ENCODE results near the gene ANK3. TPM values are rescaled to one million over a fixed set of nuclear protein-coding genes. Genes with fewer than 3 reads are reported as not detected.

ANK3 gene
- polyA plus RNA-seq, 4 donors: 115 to 159 (median 141) TPM

DNA sequence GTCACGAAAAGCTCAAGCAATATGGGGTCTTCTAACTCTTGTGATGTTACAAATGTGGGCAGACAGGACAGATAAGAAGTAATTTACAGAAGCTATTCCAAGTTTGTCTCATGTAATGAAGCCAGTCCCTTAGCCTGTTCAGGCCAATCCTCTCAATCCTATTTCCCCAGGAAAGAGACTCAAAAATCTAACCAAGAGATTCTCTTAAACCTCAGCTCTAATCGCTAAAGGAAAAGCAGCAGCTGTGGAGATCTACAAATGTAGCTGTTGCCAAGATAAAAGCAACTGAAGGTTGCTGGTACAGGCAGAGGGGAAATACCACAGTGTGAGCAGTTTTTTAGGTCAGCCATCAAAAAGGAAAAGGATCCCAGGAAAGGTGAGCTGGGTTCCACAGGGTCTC, 39.3 kb downstream of the ANK3 start:
- no peak for DNase-seq (ENCODE audit: low read depth in 4 of 4, low spot score in 2 of 4)

DNA sequence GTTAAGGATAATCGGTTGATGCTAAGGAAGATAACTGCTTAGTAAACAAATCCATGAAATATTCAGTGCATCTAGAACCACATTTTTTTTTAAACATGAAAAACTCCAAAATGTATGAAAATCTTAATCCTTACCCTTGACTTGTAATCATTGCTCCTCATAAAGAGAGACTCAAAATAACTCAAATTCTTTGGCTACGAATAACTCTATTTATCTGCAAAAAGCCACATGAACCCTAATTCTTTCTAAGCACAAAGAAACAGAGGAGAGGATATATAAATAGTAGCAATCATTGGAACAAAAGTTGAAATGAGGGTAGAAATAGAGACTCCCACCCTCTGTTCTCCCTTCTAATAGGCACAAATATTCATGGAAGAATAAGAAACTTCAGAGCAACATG, 40.2 kb downstream of the ANK3 start:
- DNase-seq (ENCODE audit: low read depth in 4 of 4, low spot score in 2 of 4): no peak

DNA sequence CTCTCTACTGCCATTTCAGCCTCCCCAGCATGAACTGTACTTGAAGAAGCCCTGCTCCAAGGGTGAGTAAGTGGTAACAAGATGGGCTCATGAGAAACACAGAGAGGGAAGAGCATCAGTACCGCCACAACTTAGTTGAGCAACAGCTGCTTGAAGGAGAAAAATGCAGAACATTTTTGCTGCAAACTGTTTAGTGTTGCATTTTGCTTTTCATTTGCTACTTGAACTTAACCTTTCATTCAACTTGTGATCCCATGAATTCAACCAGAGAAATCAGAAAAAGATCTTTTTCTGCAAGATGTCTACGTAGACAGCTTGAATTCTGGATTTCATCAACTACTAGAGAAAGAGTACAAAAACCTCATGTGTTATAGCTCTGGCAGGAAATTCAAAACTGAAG, 40.7 kb downstream of the ANK3 start:
- DNase-seq (ENCODE audit: low read depth in 4 of 4, low spot score in 2 of 4): no peak

DNA sequence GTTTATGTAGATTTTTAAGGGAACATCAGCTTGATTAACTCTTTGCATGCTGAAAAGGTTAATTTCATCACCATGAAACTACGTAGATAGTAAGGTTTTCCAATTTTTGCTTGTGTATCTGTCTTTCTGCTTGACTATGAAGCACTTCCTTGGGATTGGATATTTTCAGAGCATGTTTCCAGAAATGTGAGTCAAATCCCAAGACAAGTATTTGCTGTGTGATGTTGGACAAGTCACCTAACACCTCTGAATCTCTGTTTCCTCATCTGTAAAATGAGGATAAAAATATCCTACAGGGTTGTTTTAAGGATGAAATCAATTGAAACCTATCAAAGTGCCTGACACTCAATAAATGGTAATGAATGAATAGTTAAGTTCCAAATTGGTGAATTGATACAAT, 42.4 kb downstream of the ANK3 start:
- no peak for DNase-seq (ENCODE audit: low read depth in 4 of 4, low spot score in 2 of 4)

DNA sequence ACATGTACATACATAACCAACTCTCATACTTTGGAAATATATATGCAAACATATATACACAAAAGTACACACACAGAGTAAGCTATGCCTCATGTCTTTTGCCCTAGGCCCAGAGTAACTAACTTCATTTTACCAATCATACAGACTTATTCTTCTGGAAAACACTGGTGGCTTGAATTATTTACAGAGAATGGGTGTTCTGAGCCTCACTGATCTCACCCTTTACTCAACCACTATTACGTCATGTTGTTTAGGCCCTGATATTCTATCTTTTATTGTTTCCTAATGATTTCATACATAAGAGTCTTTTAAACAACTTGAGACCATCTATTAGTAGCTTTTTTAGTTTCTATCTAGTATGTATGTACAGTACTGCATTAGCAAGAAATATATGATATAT, 43.0 kb downstream of the ANK3 start:
- DNase-seq (ENCODE audit: low read depth in 4 of 4, low spot score in 2 of 4): no peak

DNA sequence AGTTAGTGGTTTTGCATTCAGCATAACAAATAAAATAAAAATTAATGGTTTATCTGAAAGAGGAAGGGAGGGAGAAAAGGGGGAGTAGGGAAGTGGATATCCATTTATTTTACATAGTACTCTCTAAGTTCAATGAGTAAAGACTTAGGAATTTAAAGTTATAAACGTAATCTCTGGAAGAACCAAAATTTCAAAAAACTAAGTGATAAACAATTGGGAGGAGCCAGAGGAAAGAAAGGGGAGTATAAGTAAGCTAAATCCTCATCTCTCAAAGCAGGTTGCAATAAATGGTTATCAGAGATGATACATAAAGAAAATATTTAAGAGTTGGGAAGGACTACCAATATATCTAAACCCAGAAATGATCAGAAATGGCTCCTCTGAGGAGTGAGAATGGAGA, 46.4 kb downstream of the ANK3 start:
- no peak for DNase-seq (ENCODE audit: low read depth in 4 of 4, low spot score in 2 of 4)

DNA sequence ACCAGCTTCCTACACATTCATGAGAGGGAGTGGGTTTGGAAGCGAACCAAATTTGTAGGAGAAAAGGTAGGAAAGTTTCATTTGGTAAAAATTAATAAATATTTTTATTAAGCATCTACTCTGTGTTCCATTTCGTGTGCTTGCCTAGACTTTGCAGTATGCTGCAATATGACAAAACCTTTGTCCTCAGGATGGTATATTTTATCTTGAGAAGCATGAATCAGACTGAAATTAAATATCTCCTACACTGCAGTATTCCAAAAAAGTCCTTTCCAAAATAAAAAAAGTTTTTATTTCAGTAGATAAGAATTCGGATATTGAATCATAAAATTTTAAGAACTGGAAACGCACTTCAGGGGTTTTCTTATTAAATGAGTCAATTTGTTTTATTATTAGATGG, 47.7 kb downstream of the ANK3 start:
- DNase-seq (ENCODE audit: low read depth in 4 of 4, low spot score in 2 of 4): no peak

DNA sequence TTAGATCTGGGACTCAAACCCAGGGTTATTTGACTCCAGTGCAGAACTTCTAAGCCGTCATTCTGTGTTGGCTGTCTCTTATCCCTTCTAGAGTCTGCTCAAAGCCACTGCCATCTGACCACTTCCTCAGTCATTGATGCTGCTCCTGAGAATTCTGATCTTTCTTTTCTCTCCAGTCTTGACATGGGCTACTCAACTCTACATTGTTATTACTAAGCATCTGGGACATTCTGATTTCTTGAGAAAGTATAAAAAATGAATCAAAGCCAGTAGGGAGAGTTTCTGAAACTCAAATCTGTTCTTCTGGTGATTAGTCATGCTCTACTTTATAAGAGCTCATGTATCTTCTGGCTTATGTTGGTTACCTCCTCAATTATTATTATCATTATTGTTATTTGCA, 48.7 kb downstream of the ANK3 start:
- no peak for DNase-seq (ENCODE audit: low read depth in 4 of 4, low spot score in 2 of 4)

DNA sequence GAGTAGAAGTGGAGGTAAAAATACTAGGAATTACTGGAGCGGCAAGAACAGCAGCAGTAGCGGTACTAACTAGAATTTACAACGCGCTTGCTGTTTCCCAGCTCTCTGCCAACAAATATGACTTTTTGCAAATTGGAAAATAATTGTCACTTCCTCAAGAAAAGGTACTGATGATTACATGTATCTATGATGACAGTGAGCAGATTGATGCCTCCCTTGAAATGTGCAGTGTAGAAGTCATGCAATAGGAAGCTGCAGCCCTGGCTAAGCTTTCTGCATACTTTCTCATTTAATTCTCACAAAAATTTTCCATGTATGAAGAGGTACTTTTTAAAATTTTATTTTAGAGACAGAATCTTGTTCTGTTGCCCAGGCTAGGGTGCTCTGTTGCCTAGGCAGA, 49.9 kb downstream of the ANK3 start:
- DNase-seq (ENCODE audit: low read depth in 4 of 4, low spot score in 2 of 4): no peak

DNA sequence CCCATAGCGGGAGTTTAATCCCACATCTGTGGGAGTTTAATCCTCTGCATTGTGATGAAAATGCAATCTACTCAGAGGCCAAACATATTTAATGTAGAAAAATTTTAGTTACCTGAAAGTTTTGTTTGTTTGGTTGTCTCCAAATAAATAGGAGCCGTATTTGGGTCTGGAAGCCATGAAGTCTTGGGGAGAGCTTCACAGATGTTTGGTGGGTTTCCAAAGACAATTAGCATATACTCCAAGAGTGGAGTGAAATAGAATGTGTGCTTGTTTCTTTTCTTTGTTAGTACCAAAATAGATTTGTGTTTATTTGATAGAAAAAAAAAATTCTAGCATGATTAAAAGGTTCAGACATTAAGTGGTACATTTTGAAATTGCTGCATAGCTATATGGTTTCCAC, 50.9 kb downstream of the ANK3 start:
- no peak for DNase-seq (ENCODE audit: low read depth in 4 of 4, low spot score in 2 of 4)

DNA sequence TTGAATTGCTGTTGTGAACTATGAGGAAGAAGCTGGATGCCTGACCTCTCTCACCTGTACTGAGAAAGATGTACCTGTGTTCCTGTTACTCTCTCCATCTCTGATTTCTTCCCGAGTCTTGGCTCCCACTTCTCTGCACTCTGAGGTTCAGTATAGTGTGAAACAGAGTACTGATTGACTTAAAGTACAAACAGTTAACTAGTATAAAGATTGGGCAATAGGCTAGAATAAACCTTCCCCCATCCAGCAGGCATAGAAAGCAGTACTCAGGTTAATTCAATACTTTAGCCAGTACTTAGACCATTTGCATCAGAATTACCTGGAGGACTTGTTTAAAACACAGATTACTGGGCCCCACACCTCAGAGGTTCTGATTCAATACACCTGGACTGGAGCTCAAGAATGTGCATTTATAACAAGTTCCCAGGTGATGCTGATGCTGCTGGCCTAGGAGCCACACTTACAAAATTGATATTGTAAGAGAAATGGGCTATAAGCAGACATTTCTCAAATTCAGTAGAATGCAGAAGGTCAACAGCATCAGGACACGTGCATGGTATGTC, 51.6 kb downstream of the ANK3 start:
- DNase-seq (ENCODE audit: low read depth in 4 of 4, low spot score in 2 of 4): no peak

DNA sequence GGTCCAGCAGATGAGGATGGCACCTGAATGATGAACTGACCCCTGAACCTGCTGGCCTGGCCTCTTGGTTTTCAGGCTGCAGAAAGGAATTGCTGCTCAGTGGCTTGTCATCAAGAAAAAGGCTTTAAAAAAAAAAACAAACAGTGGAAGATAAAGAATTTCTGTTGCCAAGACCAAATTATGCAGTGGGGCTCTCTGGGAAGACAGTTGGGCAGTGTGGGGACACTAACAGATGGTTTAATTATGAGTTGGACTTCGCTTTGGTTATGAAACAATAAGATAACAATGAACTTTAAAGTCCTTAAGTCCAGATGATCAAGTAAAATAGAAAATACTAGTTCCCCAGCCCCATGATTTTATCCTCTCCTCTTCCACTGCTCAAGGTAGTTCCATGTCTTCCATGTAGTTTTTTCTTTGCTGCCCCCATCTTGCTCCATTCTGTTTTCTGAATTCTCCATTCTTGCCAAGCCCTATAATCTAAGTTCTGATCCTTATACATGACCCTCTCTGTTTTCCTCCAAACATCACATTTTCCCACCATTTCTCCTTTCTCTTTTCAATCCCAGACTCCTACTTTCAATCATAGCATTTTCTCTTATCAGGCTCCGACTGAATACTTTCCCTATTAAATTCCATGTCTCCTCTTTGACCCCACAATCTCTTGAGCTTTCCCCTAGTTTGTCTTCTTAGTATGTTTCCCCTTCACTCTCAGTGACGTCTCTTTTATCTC, 52.6 kb downstream of the ANK3 start:
- no peak for DNase-seq (ENCODE audit: low read depth in 4 of 4, low spot score in 2 of 4)

DNA sequence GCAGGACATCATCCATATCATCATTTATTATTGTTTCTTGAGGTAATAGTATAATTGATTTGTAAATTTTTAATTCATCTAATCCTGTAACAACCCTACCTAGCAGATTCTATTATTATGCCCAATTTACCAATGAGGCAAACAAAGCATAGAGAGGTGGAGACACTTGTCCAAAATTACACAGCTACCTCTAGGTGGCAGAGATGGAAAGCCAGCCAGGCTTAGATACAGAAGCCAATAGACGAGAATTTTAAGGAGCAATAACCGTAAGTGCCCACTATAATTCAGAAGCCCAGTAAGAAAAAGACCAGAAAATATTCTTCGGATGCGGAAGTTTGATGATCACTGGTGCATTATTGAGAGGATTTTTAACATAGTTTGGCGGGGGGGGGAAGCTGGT, 54.0 kb downstream of the ANK3 start:
- DNase-seq (ENCODE audit: low read depth in 4 of 4, low spot score in 2 of 4): no peak

DNA sequence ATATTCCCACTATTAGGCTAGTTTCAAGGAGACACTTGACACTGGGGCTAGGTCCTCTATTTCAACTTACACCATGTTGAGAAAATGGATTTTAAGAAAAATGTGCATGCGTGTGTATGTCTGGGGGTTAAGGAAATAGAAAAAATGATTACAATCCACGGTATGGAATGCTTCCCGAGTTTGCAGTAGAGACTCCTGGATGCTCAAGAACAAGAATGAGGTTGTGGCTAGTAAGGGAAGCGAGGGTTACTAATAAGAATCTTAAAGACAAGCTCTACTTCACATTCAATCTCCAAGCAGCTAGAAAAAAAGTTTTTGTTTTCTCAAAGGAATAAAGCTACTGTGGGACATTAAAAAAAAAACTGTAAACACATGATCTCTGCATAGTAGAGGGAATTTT, 54.7 kb downstream of the ANK3 start:
- DNase-seq (ENCODE audit: low read depth in 4 of 4, low spot score in 2 of 4): no peak

DNA sequence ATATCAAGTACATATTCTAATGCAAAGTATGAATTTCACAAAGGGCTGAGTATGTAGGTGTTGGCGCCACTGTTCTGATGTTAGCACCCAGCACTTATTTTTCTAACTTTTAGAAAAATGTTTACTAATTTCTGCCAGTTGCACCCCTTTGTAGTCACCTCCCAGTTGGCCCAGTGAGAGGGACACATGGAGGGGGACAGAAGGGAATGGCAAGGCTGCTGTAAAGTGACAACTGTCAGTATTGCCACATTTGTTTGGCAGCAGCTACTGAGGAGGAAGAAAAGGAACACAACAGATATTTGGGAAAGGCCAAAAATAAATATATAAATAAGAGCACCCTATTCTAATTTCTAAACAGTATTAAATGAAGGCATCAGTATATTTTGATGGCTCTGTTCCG, 57.3 kb downstream of the ANK3 start:
- DNase-seq (ENCODE audit: low read depth in 4 of 4, low spot score in 2 of 4): no peak

DNA sequence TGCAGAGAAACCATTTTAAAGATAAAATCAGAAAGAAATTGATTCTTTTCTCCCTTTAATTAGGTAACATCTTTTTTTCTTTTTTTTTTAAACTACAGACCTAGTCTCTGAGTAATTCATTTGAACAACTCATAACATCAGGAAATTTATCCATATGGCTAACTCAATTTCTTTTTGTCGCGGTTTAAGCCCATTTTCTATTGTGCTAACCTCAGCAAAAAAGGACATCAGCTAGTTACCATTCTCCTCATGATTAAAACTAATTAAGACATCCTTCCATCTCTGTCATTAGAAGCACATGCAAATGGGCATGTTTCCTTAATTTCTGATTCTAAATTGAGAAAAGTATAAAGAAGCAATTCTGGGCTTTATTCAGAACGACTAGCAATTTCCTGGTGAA, 57.8 kb downstream of the ANK3 start:
- DNase-seq (ENCODE audit: low read depth in 4 of 4, low spot score in 2 of 4): no peak

DNA sequence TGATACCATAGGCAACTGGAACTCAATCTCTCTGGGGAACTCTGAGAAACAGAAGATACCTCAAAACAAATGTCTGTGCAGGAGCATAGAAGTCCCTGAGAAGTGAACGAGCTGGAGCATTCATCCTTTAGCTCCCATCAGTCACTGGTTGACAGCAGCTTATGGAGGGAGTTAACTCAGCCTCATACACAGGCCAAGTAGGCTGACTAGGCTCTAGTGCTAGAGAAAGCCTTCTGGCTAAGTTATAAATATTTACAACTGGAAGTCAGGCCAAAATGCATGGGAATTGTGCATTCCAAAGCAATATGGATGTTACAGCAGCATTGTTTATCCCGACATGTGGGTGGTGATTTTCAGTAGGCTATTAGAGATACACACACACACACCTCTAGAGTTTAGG, 66.5 kb downstream of the ANK3 start:
- no peak for DNase-seq (ENCODE audit: low read depth in 4 of 4, low spot score in 2 of 4)

DNA sequence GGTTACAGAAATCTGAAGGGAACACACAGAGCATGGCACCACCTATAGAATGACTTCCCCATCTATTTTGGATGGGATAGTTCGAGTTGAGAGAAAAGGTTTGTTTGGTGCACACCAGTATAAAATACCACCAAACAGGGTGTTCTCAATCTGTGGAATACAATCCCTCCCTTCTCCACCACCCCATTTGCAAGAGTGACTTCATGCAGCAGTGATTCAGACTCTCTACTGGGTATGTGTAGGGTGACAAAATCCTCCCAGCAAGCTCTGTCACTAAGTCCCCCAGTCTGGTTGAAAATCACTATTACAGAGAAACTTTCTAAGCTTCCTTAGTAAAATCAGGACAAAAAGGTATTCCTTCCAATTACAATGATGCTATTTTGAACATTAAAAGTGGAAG, 69.0 kb downstream of the ANK3 start:
- DNase-seq (ENCODE audit: low read depth in 4 of 4, low spot score in 2 of 4): no peak

DNA sequence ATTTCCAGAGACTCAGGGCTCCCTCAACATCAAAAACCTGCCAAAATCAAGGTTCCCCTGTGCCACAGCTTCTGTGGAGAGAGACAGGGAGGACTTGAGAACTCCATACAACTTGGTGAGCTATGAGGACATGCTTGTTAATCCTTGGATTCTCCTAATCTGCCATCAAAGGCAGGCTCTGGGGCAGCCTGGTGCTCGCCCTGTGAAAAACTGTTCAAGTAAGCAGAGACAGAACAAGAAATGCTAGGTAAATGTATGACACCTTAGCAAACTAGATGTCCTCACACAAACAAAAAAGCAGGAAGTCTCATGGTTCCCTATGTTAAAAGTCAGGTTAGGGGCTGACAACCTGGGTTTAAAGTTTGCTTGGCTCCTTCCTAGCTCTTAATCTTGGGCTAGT, 73.6 kb downstream of the ANK3 start:
- DNase-seq (ENCODE audit: low read depth in 4 of 4, low spot score in 2 of 4): no peak

DNA sequence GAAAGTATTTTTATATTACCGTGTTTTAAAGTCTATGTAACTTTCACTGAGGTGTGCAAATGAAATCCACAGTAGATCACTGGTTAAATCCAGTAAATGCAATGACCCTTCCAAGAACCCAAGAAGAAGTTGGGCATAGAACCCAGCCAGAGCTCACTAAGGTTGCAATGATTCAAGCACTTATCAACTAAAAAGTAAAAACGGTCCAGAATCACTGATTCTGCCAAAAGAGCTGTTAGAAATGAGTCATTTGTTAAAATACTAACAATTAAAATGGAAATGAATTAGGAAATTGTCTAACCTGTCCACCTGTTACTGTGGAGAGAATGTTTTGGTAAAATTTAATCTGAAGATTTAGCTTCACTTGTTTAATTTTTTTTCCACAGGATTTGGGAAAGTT, 74.4 kb downstream of the ANK3 start:
- DNase-seq (ENCODE audit: low read depth in 4 of 4, low spot score in 2 of 4): no peak

DNA sequence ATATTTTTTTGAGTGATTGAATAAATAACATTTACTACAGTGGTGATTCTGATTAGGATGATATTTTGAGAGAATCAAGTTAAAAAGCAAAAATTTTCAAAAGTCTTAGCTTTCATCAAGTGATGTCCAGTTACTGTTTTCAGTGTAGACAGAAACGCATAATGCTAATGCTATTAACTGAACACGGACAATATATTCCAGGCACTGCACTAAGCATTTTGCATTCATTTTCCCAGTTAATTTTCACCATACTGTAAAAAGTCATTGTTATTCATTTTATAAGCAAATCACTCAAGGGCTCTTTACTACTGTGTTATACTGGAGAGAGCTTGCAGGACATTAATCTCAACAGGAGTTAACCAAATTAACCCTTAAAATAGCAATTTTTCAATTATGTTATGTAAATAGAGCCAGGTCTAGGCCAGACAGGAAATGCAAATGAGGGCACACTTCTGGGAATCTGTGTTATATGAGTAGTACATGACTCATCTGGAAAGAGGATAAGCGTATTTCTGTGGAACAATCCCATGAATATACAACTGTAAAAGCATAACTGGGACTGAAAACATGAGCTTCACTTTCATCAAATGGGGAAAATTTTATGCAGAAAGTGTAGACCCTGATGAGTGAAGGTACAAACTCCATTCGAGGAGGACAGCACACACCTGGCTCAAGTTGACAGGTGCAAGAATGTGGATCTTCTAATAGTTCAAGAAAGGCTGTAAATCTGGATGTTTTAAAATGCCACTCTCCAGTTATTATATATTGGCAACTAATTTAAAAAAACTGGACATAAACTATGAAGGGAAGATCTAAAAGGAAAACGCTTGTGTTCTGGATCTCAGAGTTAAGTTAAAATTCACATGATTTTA, 75.4 kb downstream of the ANK3 start:
- DNase-seq (ENCODE audit: low read depth in 4 of 4, low spot score in 2 of 4): no peak

DNA sequence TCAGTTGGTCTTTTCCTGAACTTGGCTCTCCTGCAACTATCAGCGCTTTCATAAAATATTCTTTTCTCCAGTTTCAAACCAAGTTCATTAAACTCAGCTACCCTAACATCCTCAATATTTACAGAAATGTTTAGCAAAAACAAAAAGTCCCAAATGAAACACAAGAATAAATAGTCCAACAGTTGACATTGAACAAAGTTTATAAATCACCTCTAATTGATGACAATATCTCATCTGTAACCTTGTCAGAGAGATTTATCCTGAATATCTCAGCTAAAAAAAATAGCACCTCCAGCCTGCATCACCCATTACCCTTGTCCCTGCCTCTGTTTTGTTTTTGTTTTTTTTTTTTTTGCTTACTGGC, 76.1 kb downstream of the ANK3 start:
- DNase-seq (ENCODE audit: low read depth in 4 of 4, low spot score in 2 of 4): no peak

Data from left renal cortex interstitium (tissue), 4 donors.